Measurements from ENCODE around the gene ENTPD8.
A peak's percentile ranks its signal among the peaks of the same experiment; 100 is the strongest.
"Not testable (repeated sequence)": the region's sequence is repeated elsewhere in the genome, so short reads cannot be mapped to it uniquely, and the experiment has no call there.

ENTPD8 gene

GRCh38 chr9:137455359-137455991 lies 14.3 kb upstream of the ENTPD8 start:
- FAIRE-seq (no peak), DNase-seq (ENCODE audit: insufficient read length, low spot score) (no peak)
- no peak for TF ChIP-seq CTCF (IDR thresholded peaks at IDR 0.05; ENCODE audit: insufficient read depth, missing control alignments)

GRCh38 chr9:137454597-137455358 lies 13.6 kb upstream of the ENTPD8 start:
- DNase-seq (ENCODE audit: insufficient read length, low spot score): no peak

GRCh38 chr9:137454145-137454596 lies 13.0 kb upstream of the ENTPD8 start:
- no peak for DNase-seq (ENCODE audit: insufficient read length, low spot score)
- no peak for TF ChIP-seq CTCF (IDR thresholded peaks at IDR 0.05; ENCODE audit: insufficient read depth, missing control alignments)
- FAIRE-seq: no peak

More at GRCh38 chr9:137454597-137455358, 13.6 kb upstream of the ENTPD8 start:
- TF ChIP-seq CTCF (IDR thresholded peaks at IDR 0.05; ENCODE audit: insufficient read depth, missing control alignments): no peak
- FAIRE-seq: no peak

- FAIRE-seq (no peak), DNase-seq (ENCODE audit: insufficient read length, low spot score) (peak; percentile 63)
- TF ChIP-seq CTCF (IDR thresholded peaks at IDR 0.05; ENCODE audit: insufficient read depth, missing control alignments): no peak
These were observed 12.5 kb upstream of the ENTPD8 start for GRCh38 chr9:137453643-137454081.

- DNase-seq (ENCODE audit: insufficient read length, low spot score) (no peak), FAIRE-seq (no peak)
- no peak for TF ChIP-seq CTCF (IDR thresholded peaks at IDR 0.05; ENCODE audit: insufficient read depth, missing control alignments)
These were observed 11.8 kb upstream of the ENTPD8 start for GRCh38 chr9:137452761-137453642.

GRCh38 chr9:137452006-137452760 lies 11.0 kb upstream of the ENTPD8 start:
- DNase-seq (ENCODE audit: insufficient read length, low spot score) (no peak), FAIRE-seq (no peak)
- TF ChIP-seq CTCF (IDR thresholded peaks at IDR 0.05; ENCODE audit: insufficient read depth, missing control alignments): no peak

- not testable (repeated sequence) for DNase-seq (ENCODE audit: insufficient read length, low spot score); FAIRE-seq
These were observed 10.3 kb upstream of the ENTPD8 start for GRCh38 chr9:137451264-137452005.

GRCh38 chr9:137450539-137451222 lies 9.5 kb upstream of the ENTPD8 start:
- DNase-seq (ENCODE audit: insufficient read length, low spot score); FAIRE-seq: not testable (repeated sequence)

Measured in D721Med (cell line).